Germinal center (tissue), 1 donor: Measurements from ENCODE around the gene MUSTN1.

ENCODE experiments used
- DNase-seq: peaks from one replicate; pipeline ENCODE4 v3.0.0; 2012; ENCODE audit warnings: mixed read lengths, low spot score

Gene MUSTN1

GRCh38 chr3:52834871-52835501 lies at the start of gene MUSTN1:
TSS of gene MUSTN1 (minus strand) at chr3:52835019. CDS start at chr3:52834948, 71 bp downstream.
- no peak for DNase-seq

DNA sequence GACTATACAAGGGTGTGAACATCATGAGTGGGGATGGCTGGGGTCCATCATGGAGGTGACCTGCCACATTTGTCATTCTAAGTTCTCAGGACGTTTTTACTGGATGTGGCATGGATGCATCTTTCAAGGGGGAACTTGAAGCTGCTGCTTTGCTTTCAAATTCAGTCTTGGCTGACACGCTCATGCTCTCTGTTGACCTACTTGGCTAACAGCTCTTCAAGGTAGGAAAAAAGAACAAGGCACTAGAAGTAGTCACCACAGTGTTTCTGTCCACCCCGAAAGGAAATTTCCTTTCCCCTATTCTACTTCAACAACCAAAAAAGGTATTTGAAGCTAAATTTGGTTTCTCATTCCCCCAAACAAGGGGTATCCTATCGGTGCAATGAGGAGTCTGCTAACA lies 47.6 kb upstream of the MUSTN1 start:
- no peak for DNase-seq

GRCh38 chr3:52881871-52882270 lies 47.1 kb upstream of the MUSTN1 start:
- DNase-seq, result no peak

- no peak for DNase-seq
Measured at GRCh38 chr3:52880474-52880873, 45.7 kb upstream of the MUSTN1 start.

DNA sequence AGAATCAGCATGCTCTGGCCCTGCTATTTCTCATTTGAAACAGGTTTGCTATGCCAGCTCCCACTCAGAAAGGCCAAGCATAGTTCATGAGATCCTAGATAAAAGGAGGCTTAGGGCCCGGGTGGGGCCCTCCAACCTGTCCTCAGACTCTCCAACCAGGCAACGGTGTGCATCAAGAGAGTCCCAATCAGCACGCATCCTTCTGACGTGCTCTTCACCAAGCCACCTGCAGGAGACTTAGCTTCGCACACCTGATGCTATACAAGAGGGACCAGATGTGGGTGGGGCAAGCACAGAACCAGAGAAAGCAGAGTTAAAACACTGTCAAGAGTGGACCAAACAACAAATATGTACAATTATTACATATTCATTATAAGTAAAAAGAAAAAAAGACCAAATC lies 45.2 kb upstream of the MUSTN1 start:
- DNase-seq, result no peak

DNA sequence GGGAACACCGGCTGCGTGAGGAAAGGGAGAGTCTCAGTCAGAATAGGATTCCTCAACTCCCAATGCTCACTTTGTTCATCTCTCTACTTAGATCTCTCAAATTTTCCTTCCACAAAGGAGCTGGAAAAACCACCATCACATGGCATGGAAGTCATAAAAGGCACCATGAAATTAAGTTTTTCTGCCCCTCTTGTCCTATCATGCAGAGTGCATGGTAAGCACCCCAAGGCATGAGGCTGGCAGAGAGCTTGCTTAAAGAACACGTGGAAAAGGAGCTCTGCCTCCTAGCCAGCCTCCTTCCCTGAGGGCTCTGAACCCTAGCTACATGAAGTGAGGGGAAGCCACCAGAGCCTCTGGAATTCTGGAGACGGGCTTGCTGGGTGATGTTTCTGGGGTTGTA lies 44.8 kb upstream of the MUSTN1 start:
- no peak for DNase-seq

DNA sequence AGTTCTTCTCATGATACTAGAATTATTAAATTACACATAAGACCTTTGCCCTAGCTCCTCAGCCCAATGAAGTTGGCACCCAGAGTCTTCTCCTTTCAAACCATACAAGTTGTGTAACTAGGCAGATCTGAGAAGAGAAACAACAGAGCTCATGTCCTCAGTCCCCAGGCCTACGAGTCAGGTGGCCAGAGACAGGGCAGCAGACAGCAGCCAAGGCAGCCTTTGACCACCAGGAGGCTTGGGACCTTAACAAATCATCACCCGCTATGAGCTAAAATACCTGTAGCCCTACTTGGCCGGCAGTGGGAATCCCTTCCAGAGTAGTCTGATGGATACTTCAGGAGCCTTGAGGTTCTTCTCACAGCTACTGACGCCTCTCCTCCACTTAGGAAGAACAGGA lies 44.3 kb upstream of the MUSTN1 start:
- DNase-seq, result no peak

- no peak for DNase-seq
Measured at GRCh38 chr3:52877085-52877484, 42.3 kb upstream of the MUSTN1 start.

GRCh38 chr3:52874864-52875587 lies 40.2 kb upstream of the MUSTN1 start:
- no peak for DNase-seq

DNA sequence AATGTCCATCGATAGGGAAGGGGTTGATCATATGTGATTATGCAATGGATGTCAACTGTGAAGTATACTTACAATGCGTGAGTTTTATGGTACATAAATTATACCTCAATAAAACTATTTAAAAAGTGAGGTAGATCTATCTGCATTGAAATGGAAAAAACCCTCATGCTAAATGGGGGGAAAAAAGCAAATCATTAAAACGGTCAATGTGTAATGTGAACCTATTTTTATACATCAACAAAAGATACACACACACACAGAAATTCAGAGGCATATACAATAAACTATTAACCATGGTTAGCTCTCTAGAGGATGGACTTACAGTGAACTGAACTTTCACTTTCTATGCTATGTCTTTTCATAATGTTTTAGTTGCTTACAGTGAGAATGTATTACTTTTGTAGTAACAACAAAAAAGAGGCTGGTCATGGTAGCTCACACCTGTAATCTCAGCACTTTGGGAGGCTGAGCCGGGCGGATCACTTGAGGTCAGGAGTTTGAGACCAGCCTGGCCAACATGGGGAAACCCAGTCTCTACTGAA lies 39.4 kb upstream of the MUSTN1 start:
- no peak for DNase-seq

DNA sequence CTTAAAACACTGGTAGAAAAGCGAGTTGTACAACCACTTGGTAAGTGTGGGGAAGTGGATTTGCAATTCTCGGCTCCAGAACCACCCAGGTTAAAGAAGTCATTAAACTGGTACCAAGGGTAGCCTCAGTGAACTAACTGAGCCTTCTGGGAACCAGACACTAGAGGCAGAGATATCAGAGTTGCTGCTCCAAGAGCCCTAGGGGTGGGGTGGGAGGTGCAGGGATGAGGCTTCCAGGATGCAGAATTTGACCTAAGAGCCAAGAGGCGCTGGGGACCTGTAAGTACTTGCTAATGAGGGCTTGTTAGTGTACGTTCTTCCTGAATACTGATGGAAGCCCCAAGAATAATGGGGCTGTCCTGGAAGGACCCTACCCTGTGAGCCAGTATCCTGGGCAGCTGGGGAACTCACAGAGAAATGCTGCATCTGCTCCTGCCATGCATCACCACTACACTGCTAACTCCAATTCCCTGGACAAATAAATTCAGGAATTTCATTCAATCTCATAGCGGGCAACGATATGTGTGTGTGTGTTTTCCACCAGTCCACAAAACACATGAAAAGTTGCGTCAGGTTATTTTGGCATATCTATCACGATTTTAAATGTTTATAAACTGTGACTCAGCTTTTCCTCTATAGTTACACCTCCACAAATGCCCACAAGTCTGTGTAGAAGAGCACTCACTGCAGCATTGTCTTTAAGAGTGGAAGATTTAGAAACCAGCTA lies 38.8 kb upstream of the MUSTN1 start:
- no peak for DNase-seq

DNA sequence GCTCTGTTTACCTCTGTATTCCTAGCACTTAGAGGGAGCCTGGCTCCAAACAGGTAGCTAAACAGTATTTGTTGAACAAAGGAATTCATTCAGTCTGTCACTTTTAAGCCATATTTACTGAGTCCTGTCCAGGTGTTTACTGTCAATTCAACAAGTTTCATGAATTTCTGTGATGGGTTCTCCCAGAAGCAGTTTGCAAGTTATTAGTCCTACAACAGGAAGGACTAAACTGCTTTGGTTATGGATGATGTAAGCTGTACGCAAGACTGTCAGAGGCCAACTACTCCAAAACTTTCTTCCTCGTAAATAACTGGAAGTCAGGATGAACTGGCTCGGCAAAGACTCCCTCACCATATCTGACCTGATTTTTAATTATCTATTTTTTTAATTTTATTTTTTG lies 37.4 kb upstream of the MUSTN1 start:
- DNase-seq, result no peak

- no peak for DNase-seq
Measured at GRCh38 chr3:52871761-52872160, 36.9 kb upstream of the MUSTN1 start.

DNA sequence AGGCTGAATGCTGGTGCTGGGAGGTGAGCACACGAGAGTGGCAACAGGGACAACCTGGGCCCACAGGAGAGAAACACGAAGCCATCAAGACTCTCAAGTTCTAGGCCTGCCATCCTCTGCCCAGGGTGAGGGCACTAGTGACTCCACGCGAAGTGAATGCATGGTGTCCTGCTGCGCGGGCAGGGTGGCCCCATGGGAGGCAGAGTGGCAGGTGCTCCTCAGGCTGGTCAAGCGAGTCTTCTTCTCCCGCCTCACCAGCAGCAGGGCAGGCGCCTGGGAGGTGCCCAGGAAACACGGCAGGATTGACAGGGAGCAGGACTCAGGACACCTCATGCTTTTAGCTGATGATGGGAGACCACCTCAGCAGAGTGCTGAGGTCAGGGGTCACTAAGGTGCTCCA lies 35.7 kb upstream of the MUSTN1 start:
- DNase-seq, result no peak

DNA sequence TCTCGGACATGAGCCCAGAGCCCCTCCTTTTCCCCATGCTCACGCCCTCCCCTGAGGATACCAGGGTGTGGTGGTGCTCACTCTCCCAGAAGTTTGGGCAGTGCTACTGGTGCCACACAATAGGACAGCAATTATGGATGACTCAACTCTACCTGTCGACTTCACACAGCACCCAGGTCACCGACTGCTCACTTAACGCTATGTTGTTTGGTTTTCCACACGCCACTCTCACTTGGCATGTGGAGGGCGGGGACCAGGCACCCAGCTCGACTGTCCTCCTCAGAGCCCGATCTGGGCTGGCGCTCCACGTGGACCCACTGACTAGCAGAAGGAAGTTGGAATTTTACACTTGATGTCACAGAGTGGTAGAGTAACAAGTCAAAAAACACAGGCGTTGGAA lies 31.6 kb upstream of the MUSTN1 start:
- no peak for DNase-seq

DNA sequence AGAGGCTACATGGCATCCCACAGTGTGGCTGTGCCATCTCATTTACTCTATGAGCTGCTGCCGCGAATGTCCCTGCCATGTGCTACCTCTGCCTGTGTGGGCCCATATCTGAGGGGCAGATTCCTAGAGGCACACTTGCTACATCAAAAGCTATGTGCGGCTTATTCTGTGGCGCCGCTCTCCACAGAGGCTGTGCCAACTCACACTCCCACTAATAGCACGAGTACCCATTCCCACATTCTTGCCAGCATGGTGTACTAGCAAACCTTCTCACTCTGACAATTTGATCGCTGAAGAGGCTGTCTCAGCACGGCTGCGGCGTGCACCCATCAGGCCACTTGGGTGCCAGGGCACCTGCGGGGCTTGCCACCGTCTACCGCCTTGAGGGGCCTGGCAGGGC lies 31.2 kb upstream of the MUSTN1 start:
- DNase-seq, result no peak

DNA sequence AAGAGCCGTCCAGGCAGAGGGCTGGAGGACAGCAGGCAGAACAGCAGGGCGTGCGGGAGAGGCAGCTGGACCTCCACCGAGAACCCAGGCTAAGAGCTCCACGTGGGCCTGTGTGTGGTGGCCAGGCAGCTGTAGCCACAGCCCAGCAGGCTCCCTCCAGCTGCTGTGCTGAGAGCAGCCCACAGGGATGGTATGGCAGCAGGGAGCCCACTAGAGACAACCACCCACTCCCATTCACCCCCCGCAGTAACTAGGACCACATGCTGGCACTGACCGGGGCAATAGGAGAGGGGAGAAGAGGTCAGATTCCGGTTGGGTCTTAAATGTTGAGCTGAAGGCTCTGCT lies 25.6 kb upstream of the MUSTN1 start:
- DNase-seq, result no peak

DNA sequence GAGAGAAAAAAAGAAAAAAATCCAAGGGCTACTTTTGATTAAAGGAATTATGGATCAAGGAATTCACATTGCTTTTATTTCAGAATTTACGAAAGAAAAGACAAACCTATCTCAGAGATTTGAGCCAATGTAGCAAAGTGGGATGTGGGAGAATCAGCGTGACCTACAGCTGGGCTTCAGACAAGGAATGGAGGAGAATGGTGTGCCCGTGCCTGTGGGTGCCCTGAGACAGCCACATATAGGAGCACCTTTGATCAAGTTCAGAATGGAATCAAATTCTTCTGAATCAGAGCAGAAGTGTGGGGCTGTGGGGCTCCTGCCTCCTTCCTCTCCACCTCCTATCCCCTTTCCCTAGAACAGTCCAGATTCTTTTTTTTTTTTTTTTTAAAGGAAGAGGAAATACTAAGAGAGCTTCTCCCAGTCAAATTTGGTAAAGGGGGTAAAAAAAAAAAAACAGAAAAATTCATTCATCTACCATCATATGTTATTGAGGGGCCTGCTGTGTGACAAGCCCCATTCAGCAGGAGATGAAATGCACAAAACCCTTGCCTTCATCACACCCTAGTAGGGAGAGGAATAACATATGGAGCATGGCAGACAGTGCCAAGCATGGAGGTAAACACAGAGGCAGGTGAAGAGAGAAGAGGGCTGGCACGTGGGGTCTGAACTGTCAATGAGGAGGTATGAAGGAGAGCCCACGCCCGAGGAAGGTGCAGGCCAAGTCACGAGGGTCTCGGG lies 25.0 kb upstream of the MUSTN1 start:
- no peak for DNase-seq

DNA sequence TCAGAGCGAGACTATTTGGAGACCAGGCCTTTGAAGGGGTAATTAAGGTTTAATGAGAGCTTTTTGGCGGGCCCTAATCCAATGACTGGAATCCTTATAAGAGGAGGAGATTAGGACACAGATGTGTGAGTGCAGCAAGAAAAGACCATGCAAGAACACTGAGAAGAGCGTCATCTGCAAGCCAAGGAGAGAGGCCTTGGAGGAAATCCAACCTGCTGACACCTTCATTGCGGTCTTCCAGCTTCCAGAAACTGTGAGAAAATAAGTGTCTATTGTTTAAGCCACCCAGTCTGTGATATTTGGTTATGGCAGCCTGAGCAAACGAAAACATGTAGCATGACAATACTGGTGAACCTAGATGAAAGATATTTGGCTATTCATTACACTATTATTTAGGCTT lies 23.0 kb upstream of the MUSTN1 start:
- DNase-seq, result no peak

DNA sequence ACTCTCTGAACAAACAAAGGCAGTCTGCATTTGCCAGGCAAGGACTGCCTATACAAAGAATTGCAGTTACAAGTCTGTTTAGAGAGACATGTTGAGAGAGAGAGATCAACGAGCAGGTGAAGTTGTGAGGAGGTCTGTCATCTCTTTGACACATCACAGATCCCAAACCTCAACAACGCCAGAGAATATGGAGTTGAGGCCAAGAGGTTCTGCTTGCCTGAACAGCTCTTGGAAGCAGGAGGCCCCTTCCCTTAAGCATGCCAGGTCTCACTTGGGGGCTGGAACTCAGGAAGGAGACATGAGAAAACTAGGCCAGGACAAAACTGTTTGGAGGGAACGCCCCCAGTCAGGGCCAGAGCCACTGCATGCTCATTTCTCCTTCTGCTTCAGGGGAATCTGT lies 22.3 kb upstream of the MUSTN1 start:
- DNase-seq, result no peak

DNA sequence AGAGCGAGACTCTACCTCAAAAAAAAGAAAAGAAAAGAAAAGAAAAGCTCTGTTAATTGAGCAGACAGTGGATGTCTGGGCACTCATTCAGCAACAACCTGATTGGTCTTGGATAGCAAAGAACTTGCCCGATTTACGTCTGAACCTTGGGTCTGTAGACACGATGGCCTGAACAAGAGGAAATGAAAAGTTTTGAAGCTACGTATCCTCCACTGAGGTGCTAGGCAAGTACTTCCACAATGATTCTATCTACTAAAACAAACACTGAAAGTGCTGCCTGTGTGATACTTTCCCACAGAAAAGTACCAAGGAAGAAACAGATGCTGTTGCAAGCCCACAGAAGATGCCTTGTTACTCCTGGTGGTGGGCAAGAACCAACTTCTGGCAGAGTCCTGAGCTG lies 21.8 kb upstream of the MUSTN1 start:
- no peak for DNase-seq

DNA sequence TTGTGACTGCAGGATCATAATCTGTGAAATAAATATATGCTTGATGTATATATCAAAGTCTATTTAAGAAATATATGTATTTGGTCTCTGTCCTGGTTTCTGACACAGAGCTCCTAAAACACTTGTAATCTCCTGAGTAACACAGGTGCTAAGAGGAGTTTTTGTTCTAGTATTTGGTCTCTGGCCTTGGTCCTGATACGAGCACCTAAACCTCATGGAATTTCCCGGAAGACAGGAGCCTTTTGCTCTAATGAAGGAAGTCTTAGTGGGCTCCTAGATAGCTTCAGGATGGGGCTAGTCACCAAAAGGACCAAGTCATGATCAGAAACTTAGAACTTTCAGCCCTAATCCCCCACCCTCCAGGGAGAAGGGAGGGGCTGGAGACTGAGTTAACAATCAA lies 19.2 kb upstream of the MUSTN1 start:
- no peak for DNase-seq

DNA sequence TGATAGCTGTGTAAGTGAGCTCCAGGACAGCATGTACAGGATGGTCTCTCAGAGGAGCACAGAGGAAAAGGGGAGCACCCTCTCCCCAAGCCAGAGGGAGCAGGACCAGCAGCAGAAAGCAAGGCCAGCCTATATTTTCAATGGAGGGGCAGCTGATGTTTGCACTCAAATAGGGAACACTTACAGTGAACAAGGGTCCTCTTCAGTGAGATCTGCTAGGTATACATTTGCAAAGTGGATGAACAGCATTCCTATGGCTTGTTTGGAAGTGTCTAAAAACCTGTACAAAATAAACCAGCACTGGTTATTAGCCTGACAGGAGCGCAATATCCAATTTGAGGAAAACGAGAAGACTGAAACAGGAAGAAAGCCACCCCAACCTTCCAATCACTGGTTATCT lies 17.6 kb upstream of the MUSTN1 start:
- DNase-seq, result no peak
